HS-27A (cell line): ENCODE measurements around the gene SMAD7.

Source experiments
- DNase-seq: peaks from one replicate; pipeline ENCODE4 v3.0.0-alpha.2; 2012; ENCODE audit warnings: low read depth, missing footprints

The SMAD7 gene

GRCh38 chr18:48893608-48894600 lies 56.9 kb downstream of the SMAD7 start:
- DNase-seq = no peak

DNA sequence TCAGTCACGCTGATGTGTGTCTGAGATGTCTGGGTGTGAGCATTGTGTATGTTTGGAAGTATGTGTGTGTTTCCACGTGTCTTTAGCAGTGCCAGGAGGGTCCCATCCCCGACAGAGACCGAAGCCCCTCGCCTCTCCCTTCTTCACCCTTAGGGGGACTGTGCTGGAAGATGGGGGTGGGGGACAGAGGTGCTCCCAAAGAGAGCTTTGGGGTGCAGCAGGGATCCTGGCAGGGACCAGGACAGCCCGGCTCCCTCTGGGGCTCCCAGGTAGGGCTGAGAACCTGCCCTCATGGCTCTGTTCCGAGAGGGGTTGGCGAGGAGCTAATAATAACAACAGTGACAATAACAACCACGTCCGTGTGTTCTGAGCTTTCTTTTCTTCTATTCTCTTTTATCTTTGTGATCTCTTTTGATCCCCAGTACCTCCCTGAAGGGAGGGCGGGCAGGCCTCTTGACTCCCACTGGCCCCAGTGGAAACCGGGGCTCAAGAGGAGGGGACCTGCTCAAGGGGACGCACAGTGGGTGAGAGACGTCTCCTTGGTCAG lies 57.6 kb downstream of the SMAD7 start:
- no peak for DNase-seq

- no peak for DNase-seq
Observed at GRCh38 chr18:48892146-48892855, 58.5 kb downstream of the SMAD7 start.

GRCh38 chr18:48891721-48892120 lies 59.0 kb downstream of the SMAD7 start:
- DNase-seq = no peak

GRCh38 chr18:48889981-48890762 lies 60.6 kb downstream of the SMAD7 start:
- DNase-seq = no peak

DNA sequence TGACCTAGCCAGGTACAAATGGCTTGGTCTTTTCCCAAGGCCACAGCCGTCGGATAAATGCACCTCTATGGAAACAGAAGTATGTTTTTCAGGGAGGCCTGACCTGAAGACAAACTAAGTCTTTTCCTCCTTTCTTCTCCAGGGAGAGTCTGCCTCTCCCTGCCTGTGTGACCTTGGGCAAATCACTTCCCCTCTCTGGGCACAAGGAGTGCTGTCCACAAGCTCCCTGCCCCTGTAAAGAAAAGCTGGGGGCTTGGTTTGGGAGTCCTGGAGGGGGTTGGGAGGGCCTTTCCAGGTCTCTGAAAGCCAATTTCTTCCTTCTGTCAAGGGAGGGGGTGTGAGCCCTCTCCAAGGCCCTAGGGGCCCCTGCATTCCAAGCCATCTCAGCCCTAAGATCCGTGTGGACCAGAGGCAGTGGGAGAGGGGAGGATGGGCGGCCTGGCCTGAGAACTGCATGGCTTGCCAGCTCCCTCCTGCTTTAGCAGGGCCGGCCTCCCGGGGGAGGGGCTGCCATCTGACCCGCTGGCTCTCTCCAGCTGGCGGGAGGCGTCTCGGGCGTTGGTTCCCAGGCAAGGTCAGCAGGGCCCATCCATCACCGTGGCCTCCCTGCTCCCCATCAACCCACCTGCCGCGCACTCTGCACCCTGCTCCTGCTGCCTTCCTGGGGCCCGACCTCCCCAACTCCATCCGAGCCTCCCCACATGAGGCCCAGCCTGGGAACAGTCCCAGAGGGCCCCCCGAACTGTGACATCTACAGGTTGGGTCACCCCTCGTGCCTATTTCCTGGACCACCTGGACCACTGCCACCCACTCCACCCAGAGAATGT lies 61.4 kb downstream of the SMAD7 start:
- DNase-seq = no peak

DNA sequence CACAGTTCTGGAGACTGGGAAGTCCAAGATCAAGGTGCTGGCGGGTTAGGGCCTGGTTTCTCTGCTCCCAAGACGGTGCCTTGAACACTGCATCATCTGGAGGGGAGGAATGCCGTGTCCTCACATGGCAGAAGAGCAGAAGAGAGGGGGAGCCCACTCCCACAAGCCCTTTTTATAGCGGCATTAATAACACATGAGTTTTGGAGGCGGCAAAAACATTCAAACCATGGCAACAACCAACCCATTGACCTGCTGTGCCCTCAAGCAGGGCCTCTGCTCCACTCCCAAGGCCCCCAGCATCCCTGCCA lies 62.0 kb downstream of the SMAD7 start:
- DNase-seq = no peak

GRCh38 chr18:48887905-48888772 lies 62.6 kb downstream of the SMAD7 start:
- no peak for DNase-seq

DNA sequence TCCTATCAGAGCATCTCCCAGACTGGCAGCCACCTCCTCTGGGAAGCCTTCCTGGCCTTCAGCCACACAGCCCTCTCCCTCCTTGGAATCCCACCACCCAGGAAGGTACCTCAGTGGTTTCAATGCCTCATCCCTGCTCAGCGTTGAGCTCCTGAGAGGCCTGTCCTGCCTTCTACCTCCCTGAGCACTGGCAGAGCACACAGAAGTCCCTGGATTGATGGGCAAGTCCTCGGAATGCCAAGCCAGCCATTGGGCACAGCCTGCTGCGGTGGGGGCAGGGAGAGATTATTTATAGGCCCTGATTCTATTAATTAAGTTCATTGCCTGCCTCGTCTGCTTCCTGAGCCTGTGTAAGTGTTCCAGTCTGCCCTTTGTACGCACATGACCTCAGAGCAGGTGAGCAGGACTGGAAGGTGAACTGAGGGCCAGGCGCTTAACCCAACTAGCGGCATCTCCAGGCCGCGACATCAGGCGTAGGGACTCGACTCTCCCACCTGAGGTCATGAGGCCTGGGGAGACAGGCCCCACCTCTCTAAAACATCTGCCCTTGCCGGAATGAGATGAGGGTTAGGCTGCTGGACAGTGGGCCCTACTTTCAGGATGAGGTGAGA lies 63.4 kb downstream of the SMAD7 start:
- no peak for DNase-seq

GRCh38 chr18:48886520-48887293 lies 64.1 kb downstream of the SMAD7 start:
- no peak for DNase-seq

DNA sequence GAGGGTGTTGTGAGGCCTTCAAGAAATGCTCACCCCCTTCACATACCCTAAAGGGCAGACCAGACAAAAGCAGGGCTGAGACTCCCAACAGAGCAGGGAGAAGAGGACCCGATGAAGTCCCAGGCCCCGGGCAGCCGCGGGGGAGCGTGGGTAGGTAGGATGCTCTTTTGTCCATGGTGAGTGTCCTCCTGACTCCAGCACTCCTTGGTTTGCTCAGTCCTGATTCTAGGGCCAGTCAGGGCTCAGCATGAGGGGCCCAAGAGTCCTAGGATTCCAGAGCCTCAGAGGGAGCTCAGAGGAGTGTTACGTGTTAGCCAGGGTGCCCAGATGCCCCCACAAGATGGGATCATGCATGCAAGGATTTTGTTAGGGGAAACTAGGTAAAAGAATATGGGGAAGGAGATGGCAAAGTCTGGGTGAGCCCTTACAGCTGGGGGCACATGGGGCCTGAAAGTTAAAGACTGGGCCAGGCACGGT lies 64.8 kb downstream of the SMAD7 start:
- DNase-seq = no peak

DNA sequence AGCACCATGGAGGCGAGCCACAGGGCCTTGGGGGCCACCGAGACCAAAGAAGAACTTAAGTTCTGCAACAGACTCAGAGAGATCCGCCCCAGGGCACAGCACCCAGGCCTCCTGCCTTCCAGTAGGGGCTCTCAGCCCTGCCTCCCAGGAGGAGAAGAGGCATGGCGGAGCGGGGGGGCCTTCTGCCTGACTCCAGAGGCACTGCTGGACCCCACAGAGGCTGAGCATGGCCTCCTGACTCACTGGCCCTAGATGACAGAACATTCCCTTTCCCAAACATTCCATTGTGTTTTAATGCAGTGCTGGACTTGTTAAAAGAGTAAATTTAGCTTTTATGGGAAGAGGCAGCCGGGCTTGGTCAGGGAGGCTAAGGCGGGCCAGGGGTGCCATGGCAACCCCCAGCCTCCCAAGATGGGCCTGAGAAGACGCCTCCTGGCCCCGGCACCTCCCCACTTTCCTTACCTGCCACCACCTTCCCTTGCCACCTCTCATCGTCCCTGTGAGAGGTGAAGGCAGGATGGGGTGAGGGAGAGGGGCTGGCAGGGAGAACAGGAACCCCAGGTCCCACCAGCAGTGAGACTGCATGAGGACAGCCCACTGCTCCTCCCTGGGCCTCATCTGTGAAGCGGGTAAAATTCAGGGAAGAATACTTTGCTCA lies 65.4 kb downstream of the SMAD7 start:
- DNase-seq = no peak

DNA sequence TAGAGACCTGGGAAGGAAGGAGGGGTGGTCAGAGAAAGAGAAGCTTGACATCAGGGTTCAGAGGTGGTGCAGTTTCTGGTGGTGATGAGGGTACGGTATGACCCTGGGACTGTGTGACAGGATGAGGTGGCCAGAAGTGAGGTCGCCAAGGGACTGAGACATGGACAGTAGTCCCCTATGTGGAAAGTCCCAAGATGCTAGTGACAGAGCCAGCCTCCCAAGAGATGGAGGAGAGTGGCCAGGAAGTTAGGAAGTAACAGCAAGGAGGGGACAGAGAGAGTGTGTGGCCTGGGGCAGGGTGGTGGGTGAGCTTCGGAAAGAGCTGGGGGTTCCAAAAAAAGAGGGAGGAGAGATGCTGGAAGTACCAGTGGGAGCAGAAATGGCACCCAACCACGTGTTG lies 66.0 kb downstream of the SMAD7 start:
- no peak for DNase-seq

DNA sequence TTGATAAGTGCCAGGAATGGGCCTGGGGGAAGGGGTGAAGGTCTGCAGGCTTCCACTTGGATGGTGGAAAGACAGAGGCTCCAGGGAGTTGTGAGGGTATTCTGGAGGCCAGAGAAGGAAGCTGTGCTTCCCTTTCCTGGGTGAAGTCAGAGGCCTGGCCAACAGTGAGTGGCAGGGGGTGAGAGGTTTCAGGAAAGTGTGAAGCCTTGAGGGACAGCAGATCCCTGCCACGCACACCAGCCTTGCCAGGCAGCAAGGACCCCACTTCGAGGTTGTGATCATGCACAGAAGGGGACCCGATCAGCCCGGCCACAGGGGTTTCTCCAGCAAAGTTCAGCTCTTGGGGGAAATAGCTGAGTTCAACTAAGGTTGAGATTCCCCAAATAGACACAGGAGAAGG lies 66.5 kb downstream of the SMAD7 start:
- no peak for DNase-seq

DNA sequence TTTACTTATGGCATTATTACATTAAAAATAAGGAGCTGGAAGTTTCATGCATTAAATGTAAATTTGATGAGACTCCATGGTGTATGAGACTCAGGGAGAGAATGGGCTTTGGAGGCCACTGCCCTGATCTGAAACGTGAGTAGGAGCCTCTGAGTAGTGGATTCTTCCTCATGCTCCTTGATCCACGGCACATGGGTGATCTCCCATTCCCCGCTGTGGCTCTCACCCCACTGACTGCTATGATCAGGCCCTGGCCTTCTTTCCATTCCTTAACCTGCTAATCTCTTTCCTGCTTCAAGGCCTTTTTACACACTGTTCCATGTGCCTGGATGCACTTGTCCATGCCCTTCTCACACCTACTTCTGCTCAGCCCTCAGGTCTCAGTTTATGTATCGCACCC lies 68.4 kb downstream of the SMAD7 start:
- no peak for DNase-seq

DNA sequence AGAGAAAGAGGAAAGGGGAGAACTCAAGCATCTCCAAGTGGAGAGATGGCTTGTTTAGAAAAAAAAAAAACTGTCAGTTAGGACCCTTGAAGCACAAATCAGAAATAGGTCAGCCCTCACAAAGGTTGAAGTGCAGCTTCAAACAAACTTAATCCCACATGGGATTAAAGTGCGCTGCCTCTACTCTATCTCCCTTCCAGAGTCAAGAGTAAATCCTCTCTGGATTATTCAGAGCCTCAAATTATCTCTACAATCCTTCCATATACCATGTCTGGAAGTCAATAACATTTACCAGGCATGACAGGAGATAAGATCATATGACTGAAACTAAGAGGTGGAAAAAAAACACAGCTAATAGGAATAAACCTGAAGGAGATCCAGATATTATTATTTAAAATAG lies 69.8 kb downstream of the SMAD7 start:
- DNase-seq = no peak

DNA sequence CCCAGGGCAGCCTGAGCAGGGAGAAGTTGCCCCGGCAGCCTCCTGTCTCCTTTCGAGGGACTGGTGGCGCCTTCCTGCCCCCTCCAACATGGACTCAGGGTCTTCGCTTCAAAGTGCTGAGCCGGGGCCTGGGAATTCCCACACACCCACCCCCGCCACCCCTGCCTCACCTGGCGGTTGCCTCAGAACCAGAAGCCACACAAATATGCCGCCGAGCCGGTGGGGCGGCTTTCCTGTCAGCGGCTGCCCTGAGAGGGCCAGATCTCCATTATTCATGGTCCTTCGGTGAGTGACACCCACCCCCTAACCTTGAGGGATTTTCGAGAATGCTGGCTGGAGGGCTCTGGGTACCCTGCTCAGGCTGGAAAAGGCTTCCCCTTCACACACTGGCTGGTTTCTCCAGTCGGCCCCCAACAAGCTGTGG lies 71.7 kb downstream of the SMAD7 start:
- no peak for DNase-seq

GRCh38 chr18:48878471-48878870 lies 72.3 kb downstream of the SMAD7 start:
- no peak for DNase-seq
